NCI-H510A treated with DMSO at 0.1 percent for 48 hours (cell line): Measurements from ENCODE around the gene TCTN3.
"Not testable (repeated sequence)": the region's sequence is repeated elsewhere in the genome, so short reads cannot be mapped to it uniquely, and the experiment has no call there.

Experiments used
- DNase-seq: peaks from one replicate; lab custom pipeline; 2025; lab: John Stamatoyannopoulos, UW

TCTN3 gene

DNA sequence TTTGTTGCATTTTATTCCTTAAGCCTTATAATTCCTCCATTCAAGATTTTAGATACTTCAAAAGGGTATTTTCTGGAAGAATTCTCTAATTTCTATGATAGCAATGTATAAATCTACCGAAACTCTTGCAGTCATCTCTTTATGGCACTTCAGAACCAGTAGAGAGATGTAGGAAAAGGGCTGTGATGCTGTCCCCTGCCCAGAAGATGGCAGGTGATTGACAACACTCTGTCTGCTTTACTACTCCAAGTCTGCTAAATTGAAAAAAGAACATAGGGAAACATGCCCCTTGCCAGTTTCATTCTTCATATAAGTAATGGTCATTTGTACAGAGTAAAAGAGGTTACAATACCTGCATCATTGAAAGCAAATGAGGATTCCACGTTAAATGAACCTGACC, 5.1 kb downstream of the TCTN3 start:
- DNase-seq = no peak

DNA sequence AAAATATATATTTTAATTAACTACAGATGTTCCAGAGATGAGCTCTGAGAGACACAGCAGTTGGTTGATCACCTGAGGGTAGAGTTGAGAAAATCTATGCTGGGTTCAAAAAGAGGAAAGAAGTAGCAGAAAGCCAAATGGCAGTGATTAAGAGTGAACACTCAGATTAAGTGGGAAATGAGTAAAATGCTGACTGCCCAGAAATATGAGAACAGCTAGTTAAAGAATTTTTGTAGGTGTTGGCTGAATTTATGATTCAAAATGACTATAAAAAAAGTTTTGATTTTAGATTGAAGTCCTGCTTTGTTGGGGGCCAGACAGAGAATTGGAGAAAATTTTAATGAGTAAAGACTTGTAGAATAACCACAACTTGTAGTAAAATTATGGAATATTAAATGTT, 9.8 kb downstream of the TCTN3 start:
- DNase-seq = no peak

GRCh38 chr10:95675403-95676116, 18.2 kb downstream of the TCTN3 start:
- DNase-seq = no peak

DNA sequence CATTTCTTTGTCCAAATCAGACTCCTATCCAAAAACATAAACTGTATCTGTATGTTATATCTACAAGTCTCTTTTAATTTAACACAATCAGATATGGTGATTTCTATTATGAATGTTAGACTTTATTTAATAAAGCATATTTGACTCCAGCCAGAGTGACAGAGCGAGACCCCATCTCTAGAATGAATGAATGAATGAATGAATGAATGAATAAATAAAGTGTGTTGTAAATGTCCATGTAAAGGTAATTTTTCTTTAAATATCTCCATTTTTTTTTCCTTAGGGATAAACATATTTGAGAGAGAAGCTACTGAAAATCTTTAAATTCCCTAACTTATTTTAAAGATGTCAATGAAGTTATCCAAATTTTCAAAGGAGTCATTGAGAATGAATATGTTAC, 19.1 kb downstream of the TCTN3 start:
- no peak for DNase-seq

DNA sequence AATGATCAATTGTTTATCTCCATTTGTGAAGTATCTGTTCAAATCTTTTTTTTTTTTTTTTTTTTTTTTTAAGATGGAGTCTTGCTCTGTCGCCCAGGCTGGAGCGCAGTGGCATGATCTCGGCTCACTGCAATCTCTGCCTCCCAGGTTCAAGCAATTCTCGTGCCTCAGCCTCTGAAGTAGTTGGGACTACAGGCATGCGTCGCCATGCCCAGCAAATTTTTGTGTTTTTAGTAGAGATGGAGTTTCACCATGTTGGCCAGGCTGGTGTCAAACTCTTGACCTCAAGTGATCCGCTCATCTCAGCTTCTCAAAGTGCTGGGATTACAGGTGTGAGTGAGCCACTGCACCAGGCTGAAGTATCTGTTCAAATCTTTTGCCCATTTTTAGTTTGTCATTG, 21.1 kb downstream of the TCTN3 start:
- not testable (repeated sequence) for DNase-seq

DNA sequence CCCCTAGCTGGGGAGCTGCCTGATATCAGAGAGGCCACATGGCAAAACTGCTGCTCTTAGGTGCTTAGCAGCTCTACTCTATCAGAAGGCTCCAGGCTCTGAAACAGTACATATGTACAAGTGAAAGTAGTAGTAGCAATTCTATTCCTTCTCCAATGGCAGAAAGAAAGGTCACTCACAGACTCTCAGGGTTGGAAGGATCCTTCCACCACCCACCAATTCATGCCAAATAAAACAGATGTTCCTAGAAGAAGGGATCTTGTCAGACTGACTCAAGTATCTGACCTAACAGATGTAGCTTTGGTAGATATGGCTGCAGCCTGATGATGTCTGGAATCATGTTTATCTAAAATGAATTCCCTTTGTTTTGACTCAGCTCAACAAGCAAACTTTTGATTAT, 29.2 kb downstream of the TCTN3 start:
- DNase-seq = no peak

DNA sequence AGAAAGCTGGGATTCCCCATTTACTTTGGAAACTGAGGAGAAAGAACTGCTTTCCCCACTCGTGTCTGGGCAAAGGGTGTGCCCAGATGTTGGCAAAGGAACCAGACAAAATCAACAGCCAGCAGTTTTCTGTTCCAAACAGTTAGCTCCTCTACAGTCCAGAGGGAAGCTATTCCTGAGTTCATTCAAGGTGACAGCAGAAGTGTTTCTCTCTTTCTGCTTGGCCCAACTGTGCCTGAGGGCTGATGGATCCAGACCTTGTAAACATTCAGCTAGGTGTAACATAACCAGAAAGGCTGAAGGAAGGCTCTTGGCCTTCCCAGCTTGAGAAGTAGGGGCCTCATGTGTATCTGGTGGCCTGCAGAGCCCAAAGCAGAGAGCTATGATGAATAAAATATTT, 30.2 kb downstream of the TCTN3 start:
- no peak for DNase-seq

DNA sequence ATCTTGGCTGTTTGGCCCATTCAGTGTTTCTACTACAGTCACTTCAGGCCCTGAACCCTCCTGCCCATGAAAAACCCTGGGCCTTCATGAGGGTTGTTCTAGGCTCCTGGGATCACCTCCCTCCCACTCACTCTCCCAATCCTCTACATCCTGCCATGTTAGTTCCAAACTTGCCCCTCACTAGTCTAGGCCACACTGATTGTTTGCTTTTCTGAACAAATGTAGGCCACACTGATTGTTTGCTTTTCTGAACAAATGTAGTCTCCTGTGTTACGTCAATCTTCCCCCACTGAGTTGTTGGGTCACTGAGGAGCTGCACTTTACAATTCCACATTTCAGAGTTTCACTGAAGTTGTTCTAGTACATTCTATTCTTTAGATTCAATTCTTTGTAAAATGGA, 31.9 kb downstream of the TCTN3 start:
- no peak for DNase-seq

DNA sequence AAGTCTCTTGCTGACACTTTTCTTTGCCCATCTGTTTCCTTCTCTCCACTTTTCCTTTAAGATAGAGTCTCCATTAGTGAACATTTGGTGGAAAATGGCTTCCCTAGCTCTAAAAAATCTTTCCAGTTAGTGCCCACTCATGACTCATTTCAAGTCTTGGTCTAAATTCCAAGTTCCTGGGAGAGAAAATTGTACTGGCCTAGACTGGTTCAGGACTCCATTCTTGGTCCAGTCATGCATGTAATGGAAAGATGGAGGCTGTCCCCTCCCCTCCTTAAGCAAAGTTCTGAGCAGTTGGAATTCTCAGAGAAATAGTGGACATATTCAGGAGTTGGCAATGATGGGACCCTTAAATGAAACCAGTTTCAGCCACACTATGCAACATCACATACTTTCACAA, 33.4 kb downstream of the TCTN3 start:
- no peak for DNase-seq

GRCh38 chr10:95657250-95657649, 36.5 kb downstream of the TCTN3 start:
- DNase-seq = no peak

DNA sequence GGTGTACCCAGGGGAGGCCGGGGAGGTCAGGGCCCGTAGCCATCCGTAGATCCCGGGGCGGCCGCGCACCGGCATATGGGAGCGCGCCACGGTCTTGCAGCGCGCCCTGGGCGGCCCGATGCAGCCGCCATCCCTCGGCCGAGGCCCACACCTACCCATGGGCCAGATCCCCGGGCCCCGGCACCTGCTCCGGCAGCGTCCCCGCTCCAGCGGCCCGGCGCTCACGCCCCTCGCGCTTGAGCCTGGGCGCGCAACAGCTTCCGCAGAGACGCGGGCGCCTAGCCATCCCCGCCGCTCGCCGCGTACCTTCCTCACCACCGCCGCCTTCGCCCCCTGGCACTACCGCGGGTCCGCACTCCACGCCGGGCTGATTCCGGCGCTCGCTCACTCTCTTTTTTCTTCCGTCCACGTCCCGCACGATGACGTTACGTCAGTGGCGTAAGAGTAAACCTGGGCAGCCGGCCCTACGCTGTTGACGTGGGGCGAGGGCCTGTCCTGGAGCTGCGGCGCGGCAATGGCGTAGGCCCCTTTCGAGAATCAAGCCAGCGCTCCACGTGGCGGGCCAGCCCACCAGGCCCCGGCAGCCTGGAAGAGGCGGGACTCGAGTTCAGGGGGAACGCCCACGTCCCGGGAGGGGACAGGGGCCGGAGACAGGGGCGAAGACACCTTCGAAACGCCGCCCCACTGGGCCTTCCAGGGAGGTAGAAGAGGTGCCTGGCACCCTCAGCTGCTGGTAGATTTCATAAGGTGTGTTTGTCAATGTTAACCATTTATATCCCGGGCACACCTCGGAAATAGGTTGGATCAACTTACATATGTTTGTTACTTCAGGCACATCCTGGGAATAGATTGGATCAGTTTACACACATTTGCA, 37.2 kb downstream of the TCTN3 start, which contains the start of gene ALDH18A1:
Gene ALDH18A1, minus strand, starts transcription at position 421 of the 874 bp plus-strand sequence. CDS start 3,334 bp downstream, outside the sequence.
- peak; percentile 91 for DNase-seq

GRCh38 chr10:95655571-95656290, 38.0 kb downstream of the TCTN3 start:
- peak; percentile 54 for DNase-seq

- DNase-seq = no peak
Measured at GRCh38 chr10:95653895-95654294, 39.8 kb downstream of the TCTN3 start.

DNA sequence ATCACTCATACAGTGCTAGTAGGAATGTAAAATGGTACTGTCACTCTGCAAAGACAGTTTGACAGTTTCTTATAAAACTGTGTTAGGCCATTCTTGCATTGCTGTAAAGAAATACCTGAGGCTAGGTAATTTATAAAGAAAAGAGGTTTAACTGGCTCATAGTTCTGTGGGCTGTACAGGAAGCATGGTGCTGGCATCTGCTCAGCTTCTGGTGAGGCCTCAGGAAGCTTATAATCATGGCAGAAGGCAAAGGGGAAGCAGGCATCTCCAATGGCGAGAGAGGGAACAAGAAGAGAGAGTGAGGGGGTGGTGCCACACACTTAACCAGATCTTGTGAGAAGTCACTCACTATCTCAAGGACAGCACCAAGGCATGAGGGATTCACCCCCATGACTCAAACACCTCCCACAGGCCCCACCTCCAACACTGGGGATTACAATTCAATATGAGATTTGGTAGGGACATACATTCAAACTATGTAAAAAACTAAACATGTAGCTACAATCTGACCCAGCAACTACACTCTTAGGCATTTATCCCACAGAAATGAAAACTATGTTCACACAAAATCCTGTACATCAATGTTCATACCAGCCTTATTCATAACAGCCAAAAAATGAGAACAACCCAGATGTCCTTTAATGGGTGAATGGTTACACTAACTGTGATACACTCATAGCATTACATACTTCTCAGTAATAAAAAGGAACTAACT, 42.2 kb downstream of the TCTN3 start:
- no peak for DNase-seq

GRCh38 chr10:95650232-95650631, 43.5 kb downstream of the TCTN3 start:
- peak; percentile 49 for DNase-seq

GRCh38 chr10:95648138-95648537, 45.6 kb downstream of the TCTN3 start:
- DNase-seq = no peak

DNA sequence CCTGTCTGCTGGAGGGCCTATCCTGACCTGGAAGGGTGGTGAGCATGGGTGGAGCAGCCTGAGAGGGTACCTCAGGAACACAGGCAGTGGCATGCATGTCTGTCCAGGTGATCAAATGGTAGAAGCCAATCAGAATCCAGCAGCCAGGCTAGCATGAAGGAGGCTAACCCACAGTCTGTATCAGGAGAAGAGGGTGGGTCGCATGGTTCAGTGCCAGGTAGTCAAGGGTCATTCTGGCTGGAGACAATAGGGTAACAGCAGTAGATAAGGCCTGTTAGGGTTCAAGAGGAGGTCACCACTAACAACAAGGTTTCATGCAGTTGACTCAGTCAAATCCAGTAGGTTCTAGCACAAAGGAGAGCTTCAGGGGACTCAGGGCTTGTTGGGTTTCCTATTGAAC, 47.6 kb downstream of the TCTN3 start:
- no peak for DNase-seq

DNA sequence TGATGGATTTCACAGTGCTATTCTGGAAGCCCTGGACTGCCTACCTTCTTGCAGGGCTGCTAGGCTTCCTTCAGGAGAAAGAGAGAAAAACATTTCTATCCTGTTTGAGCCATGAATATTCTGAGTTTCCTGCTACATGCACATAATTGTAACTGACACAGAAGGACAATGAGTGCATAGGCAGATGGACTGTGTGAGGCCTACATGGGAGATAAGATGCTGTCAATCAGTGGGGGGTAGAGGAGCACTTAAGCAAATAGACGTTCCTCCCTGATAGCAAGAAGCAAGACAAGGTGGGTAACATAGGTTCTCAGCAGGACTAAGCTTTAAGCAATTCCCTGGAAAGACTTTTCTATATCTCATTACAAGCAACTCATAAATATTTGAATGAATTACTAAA, 48.8 kb downstream of the TCTN3 start:
- no peak for DNase-seq

DNA sequence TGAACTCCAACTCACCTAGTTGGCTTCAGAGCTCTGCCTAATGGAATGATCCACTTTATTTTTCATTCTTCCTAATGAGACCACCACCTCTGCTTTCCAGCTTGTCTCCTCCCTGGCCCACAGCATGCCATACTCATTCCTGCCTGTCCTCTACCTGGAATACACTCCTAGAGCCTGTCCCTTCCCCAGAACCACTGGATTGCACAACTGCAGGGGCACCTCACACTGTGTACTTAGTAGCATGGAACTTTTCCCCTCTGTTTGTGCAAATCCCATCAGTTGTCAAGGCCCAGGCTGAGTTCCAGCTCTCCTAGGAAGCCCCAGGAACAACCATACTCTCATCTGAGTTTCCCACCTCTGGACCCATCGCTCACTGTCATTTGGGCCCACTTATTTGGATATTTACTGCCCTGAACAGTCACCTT, 52.8 kb downstream of the TCTN3 start:
- DNase-seq = no peak

DNA sequence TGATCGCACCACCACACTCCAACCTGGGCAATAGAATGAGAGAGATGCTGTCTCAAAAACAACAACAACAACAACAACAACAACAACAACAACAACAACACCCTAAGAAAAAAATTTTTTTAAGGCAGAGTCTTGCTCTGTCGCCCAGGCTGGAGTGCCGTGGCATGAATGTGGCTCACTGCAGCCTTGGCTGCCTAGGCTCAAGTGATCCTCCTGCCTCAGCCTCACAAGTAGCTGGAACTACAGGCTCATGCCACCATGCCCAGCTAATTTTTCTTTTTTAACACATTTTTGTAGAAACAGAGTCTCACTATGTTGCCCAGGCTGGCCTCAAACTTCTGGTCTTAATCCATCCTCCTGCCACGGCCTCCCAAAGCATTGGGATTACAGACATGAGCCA, 55.8 kb downstream of the TCTN3 start:
- DNase-seq = no peak

GRCh38 chr10:95637140-95637539, 56.6 kb downstream of the TCTN3 start:
- DNase-seq = no peak

GRCh38 chr10:95635319-95635733, 58.4 kb downstream of the TCTN3 start:
- DNase-seq = no peak
